Islet precursor cell (in vitro differentiated cells): ENCODE results near the gene AGPAT4.
A peak's percentile ranks its signal among the peaks of the same experiment; 100 is the strongest.
"Not testable (repeated sequence)": the region's sequence is repeated elsewhere in the genome, so short reads cannot be mapped to it uniquely, and the experiment has no call there.

Source experiments
- DNase-seq: peaks from one replicate; pipeline ENCODE4 v3.0.0-alpha.2; 2018

Gene AGPAT4, protein sequence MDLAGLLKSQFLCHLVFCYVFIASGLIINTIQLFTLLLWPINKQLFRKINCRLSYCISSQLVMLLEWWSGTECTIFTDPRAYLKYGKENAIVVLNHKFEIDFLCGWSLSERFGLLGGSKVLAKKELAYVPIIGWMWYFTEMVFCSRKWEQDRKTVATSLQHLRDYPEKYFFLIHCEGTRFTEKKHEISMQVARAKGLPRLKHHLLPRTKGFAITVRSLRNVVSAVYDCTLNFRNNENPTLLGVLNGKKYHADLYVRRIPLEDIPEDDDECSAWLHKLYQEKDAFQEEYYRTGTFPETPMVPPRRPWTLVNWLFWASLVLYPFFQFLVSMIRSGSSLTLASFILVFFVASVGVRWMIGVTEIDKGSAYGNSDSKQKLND

GRCh38 chr6:161273752-161274487 lies at the start of gene AGPAT4:
Gene AGPAT4 (minus strand): TSS chr6:161274061. CDS start chr6:161232213, 41,848 bp downstream.
- DNase-seq: peak; percentile 94

- DNase-seq: no peak
Measured at GRCh38 chr6:161319231-161319630, 45.4 kb upstream of the AGPAT4 start.

DNA sequence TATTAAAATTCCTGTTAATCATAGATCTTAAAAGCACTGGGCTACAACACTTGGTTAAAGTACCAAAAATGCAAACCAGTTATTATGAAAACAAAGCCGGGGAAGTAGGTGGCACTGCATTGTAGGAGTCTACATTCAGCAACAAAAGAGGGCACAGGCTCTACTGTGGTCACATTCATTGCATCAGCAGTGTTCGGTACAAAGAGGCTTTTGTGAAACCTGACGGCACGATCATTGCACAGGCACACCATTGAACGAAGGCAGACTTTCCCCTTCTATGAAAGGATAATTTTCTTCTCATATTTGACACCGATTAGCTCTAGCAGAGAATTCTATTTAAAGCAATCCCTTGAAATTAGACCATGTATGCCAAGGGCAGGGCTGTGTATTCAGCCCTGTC lies 44.6 kb upstream of the AGPAT4 start:
- no peak for DNase-seq

DNA sequence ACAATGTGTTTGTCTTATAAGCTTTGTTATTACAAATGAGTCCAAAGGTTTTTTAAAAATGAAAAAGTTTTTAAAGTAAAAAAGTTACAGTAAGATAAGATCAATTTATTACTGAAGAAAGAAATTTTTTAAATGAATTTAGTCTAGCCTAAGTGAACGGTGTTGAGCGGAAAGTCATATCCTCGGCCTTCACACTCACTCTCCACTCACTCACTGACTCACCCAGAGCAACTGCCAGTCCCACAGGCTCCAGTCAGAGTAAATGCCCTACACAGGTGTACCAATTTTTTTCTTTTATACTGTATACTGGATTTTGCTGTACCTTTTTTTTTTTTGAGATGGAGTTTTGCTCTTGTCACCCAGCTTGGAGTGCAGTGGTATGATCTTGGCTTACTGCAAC lies 42.7 kb upstream of the AGPAT4 start:
- DNase-seq: no peak

DNA sequence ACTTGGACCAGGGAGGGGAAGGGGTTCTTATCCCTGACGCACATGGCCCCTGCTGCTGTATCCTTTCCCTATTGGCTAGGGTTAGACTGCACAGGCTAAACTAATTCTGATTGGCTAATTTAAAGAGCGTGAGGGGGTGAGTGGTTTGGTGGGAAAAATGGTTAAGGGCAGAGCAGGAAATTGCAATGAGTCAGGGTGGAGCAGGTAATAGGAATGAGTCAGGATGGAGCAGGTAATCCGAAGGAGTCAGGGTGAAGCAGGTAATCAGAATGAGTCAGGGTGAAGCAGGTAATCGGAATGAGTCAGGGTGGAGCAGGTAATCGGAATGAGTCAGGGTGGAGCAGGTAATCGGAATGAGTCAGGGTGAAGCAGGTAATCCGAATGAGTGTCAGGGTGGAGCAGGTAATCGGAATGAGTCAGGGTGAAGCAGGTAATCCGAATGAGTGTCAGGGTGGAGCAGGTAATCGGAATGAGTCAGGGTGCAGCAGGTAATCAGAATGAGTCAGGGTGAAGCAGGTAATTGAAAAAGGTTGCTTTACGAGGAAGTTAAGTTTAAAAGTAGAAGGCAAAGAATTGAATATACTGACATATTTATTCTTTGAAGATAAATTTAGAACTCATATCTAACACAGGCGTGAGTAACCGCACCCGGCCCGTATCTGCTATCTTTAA lies 41.5 kb upstream of the AGPAT4 start:
- not testable (repeated sequence) for DNase-seq

DNA sequence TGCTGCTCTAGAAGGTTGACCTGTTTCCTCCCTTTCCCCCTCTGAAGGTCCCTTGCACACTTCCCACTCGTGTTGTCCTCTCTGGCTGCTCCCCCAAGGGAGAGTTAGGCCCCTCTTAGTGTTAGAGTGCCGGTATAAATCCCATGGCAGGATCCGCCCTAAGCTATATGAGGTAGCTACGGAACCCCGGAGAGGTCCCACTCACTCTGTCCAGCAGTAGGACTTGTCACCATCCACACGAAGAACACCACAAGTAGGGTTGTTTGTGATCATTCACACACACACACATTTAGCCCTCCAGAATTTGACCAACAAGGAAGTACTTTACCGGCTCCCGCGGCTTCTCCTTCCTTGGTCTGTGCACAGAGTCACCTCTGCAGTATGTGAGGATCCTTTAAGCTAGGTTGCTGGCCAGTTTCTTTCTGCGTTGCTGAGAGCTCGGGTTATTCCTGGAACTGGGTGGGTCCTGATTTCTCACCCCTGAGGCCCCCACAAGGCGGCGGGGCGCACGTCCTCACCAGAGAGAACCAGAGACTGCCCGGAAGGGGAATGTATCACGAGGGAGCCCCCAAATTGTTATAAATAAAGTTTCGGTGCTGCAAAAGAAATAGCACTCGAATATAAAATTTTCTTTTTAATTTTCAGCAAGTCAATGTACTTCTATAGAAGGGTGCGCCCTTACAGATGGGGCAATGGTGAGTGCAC lies 40.8 kb upstream of the AGPAT4 start:
- not testable (repeated sequence) for DNase-seq

GRCh38 chr6:161313940-161314509 lies 40.2 kb upstream of the AGPAT4 start:
- DNase-seq: no peak

- DNase-seq: not testable (repeated sequence)
Measured at GRCh38 chr6:161313475-161313874, 39.6 kb upstream of the AGPAT4 start.

DNA sequence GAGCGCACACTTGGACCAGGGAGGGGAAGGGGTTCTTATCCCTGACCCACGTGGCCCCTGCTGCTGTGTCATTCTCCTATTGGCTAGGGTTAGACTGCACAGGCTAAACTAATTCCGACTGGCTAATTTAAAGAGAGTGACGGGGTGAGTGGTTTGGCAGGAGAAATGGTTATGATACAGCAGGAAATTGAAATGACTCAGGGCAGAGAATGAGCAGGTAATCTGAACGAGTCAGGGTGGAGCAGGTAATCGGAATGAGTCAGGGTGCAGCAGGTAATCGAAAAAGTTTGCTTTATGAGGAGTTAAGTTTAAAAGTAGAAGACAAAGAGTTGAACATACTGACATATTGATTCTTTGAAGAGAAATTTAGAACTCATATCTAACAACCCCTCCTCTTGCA lies 35.9 kb upstream of the AGPAT4 start:
- not testable (repeated sequence) for DNase-seq

- DNase-seq: no peak
Measured at GRCh38 chr6:161308075-161308655, 34.3 kb upstream of the AGPAT4 start.

DNA sequence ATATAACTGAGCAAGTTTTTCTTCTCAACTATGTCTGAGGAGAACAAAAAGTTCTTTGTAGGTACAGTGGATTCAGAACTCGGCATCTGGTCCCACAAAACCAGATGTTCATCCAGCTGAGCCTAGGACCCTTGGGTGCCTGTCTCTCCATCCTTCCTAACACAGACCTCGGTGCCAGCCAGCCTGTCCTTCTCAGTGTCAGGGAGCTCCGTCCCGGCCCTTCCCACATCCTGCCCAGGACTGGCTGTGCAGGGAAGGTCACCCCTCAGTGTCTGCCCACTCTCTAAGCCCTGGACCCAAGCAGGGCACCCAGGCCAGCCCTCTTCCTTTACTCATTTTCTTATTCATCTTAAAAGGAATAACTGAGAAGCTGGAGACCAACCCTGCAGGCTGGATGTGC lies 32.0 kb upstream of the AGPAT4 start:
- no peak for DNase-seq

DNA sequence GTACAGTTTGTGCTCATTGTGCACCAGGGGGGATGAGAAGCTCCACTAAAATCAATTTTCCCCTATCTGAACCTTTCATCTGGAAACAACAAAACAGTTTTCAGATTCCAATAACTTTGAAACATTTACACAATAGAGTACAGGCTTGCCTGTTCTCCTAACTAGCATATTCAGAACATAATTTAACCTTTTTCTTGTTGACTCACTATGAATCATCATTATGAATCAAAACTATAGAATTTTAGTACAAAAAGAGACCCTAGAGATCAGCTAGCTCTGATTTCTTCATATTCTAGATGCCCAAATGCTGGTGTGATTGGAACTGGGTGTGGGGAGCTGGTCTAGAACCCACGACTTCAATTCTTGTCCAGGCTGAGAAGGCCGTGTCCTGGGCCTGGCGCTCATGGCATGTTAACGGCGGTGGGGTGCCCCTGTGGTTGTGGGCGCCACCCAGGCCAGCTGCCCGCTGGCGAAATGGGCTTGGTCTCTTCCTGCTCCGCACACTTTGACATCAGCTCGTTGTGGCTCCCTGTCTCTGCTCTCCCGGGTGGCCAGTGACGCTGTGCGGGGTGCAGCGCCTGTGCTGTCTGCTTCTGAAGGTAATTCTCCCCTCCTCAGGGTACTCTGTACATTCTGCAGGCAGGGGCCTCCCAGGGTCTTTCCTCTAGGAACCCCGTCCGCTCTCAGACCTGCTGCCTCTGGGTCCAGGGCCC lies 29.9 kb upstream of the AGPAT4 start:
- no peak for DNase-seq

GRCh38 chr6:161302949-161303348 lies 29.1 kb upstream of the AGPAT4 start:
- no peak for DNase-seq

GRCh38 chr6:161301338-161301737 lies 27.5 kb upstream of the AGPAT4 start:
- no peak for DNase-seq

- no peak for DNase-seq
Measured at GRCh38 chr6:161300823-161301222, 27.0 kb upstream of the AGPAT4 start.

- DNase-seq: no peak
Measured at GRCh38 chr6:161299726-161300125, 25.9 kb upstream of the AGPAT4 start.

GRCh38 chr6:161295784-161296183 lies 21.9 kb upstream of the AGPAT4 start:
- no peak for DNase-seq

- DNase-seq: no peak
Measured at GRCh38 chr6:161292650-161293281, 18.9 kb upstream of the AGPAT4 start.

- DNase-seq: no peak
Measured at GRCh38 chr6:161292145-161292544, 18.3 kb upstream of the AGPAT4 start.

DNA sequence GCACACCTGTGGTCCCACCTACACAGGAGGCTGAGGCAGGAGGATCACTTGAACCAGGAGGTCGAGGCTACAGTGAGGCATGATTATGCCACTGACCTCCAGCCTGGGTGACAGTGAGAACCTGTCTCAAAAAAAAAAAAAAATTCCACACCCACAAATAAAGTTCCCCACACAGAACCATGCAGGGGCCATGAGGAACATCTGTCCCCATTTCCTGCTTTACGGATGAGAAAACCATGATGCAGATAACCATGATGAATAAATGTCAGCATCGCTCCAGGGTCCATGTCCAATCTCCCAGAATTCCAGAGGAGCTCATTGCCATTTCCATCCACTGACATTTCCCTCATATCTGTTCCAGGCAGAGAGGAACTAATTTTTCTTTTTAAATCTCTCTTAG lies 16.9 kb upstream of the AGPAT4 start:
- no peak for DNase-seq

DNA sequence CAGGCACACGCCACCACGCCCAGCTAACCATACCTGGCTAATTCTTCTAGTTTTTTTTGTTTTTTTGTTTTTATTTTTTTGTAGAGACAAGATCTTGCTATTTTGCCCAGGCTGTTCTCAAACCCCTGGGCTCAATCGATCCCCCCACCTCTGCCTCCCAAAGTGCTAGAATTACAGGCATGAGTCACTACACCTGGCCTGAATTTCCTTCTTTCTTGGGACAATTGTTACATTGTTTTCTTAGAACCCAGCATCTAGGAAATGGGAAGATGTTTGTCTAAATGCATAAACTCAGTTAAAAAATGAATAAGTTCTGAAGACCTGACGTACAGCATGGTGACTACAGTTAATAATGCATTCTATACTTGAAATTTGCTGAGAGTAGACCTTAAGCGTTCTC lies 10.8 kb upstream of the AGPAT4 start:
- DNase-seq: no peak
